OCI-LY1 (cell line): Measurements from ENCODE around the gene KIF13A.

Experiments used
- EZH2 ChIP-seq: fragments of 200-600 bp; sonication (generic), shearing (Covaris generic); IDR thresholded peaks from 2 replicates; pipeline ENCODE4 v1.8.0; 2017; ENCODE audit warnings: borderline replicate concordance, mixed run types, mild to moderate bottlenecking, antibody characterized with exemption, low read length, moderate library complexity, mixed read lengths
- TF ChIP-seq, protein P1 (sequence below): fragments of 200-600 bp; sonication (generic), shearing (Covaris generic); IDR thresholded peaks from 2 replicates; pipeline ENCODE4 v1.5.1; 2017; ENCODE audit warnings: mild to moderate bottlenecking, antibody characterized with exemption, low read length, moderate library complexity, mixed read lengths

DNA sequence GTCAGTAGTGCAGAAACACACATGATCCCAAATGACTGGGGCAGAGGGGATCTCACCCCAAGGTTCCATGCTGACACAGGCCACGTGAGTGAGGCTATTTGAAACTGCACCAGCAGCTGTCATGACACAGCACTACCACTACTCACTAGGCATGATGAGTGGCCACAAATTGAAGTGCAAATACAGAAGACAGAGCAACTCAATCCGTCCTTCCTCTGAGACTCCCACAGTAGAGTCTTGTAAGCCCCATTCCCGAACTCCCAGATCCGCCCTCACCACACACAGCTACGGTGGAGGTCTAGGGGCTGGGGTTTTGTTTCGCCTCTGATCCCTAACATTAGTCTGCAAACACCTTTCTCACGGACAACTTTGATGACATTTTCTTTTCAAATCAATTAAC is 167.4 kb downstream of the KIF13A start:
- no peak for TF ChIP-seq EZH2
- TF ChIP-seq, protein P1, sequence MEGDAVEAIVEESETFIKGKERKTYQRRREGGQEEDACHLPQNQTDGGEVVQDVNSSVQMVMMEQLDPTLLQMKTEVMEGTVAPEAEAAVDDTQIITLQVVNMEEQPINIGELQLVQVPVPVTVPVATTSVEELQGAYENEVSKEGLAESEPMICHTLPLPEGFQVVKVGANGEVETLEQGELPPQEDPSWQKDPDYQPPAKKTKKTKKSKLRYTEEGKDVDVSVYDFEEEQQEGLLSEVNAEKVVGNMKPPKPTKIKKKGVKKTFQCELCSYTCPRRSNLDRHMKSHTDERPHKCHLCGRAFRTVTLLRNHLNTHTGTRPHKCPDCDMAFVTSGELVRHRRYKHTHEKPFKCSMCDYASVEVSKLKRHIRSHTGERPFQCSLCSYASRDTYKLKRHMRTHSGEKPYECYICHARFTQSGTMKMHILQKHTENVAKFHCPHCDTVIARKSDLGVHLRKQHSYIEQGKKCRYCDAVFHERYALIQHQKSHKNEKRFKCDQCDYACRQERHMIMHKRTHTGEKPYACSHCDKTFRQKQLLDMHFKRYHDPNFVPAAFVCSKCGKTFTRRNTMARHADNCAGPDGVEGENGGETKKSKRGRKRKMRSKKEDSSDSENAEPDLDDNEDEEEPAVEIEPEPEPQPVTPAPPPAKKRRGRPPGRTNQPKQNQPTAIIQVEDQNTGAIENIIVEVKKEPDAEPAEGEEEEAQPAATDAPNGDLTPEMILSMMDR = no peak
